Keratinocyte (primary cell): ENCODE data around the gene SUGCT. TPM values are rescaled to one million over a fixed set of nuclear protein-coding genes. Genes with fewer than 3 reads are reported as not detected.

Source experiments
- DNase-seq: peaks from one replicate; pipeline ENCODE4 v3.0.0-alpha.2; 2011; ENCODE audit warnings: low read depth, missing footprints, low spot score
- FAIRE-seq: peaks from 2 replicates; lab custom pipeline; 2011; peaks lifted over from hg19 to GRCh38; lab: Jason Lieb, UNC
- H2AFZ ChIP-seq: 2 replicates; pipeline ENCODE4 v1.6.0; 2012; ENCODE audit warnings: low read length, control low read depth, inconsistent platforms; ENCODE audit not compliant: control insufficient read depth
- H3K27ac ChIP-seq: 2 replicates; pipeline ENCODE4 v1.5.1; 2011; ENCODE audit warnings: low read length; ENCODE audit not compliant: control insufficient read depth, insufficient read depth
- H3K27me3 ChIP-seq: 3 replicates; pipeline ENCODE4 v1.6.0; 2011; ENCODE audit warnings: low read length; ENCODE audit not compliant: control insufficient read depth, insufficient read depth; ENCODE audit errors: extremely low read depth
- H3K36me3 ChIP-seq, 2 experiments: 2 replicates in 1 of 2; 3 replicates in 1 of 2; pipeline ENCODE4 v1.5.1; 2011; ENCODE audit warnings: low read length in 2 of 2, mild to moderate bottlenecking in 1 of 2; ENCODE audit not compliant: control insufficient read depth in 2 of 2, insufficient read depth in 2 of 2; ENCODE audit errors: extremely low read depth in 1 of 2
- H3K4me1 ChIP-seq: 3 replicates; pipeline ENCODE4 v1.5.1; 2011; ENCODE audit warnings: low read length; ENCODE audit not compliant: control insufficient read depth, insufficient read depth; ENCODE audit errors: extremely low read depth
- H3K4me2 ChIP-seq: 3 replicates; pipeline ENCODE4 v1.6.0; 2011; ENCODE audit warnings: low read depth, low read length; ENCODE audit not compliant: control insufficient read depth, insufficient read depth; ENCODE audit errors: extremely low read depth
- H3K4me3 ChIP-seq, 3 experiments: fragments of 200-600 bp in 1 of 3; sonication (generic) in 1 of 3; 2 replicates in 2 of 3; 3 replicates in 1 of 3; pipeline ENCODE4 v1.5.1; 2011 to 2016; ENCODE audit warnings: low read length in 3 of 3, mild to moderate bottlenecking in 3 of 3, control low read depth in 2 of 3, inconsistent platforms in 1 of 3, low read depth in 1 of 3, mixed read lengths in 1 of 3, mixed run types in 1 of 3, moderate library complexity in 1 of 3; ENCODE audit not compliant: control insufficient read depth in 2 of 3, insufficient read depth in 2 of 3; ENCODE audit errors: extremely low read depth in 1 of 3
- H3K79me2 ChIP-seq: 2 replicates; pipeline ENCODE4 v1.6.0; 2012; ENCODE audit warnings: low read length; ENCODE audit not compliant: control insufficient read depth, insufficient read depth
- H3K9ac ChIP-seq: 3 replicates; pipeline ENCODE4 v1.6.0; 2011; ENCODE audit warnings: low read length; ENCODE audit not compliant: control insufficient read depth, insufficient read depth; ENCODE audit errors: extremely low read depth
- H3K9me1 ChIP-seq: 3 replicates; pipeline ENCODE4 v1.6.0; 2011; ENCODE audit warnings: low read length; ENCODE audit not compliant: control insufficient read depth, insufficient read depth; ENCODE audit errors: extremely low read depth
- H3K9me3 ChIP-seq: 2 replicates; pipeline ENCODE4 v1.5.1; 2012; ENCODE audit warnings: low read depth, low read length; ENCODE audit not compliant: control insufficient read depth
- H4K20me1 ChIP-seq: 3 replicates; pipeline ENCODE4 v1.6.0; 2011; ENCODE audit warnings: low read length; ENCODE audit not compliant: control insufficient read depth, insufficient read depth; ENCODE audit errors: extremely low read depth
- CTCF ChIP-seq, 3 experiments: IDR thresholded peaks in 1 of 3; conservative IDR thresholded peaks in 1 of 3; optimal IDR thresholded peaks in 1 of 3; 2 replicates in 2 of 3; 3 replicates in 1 of 3; pipeline versions ENCODE3 to v1.5.1; 2011; ENCODE audit warnings: low read length in 3 of 3, mild to moderate bottlenecking in 3 of 3, moderate library complexity in 2 of 3, control low read depth in 1 of 3, inconsistent platforms in 1 of 3; ENCODE audit not compliant: insufficient read depth in 2 of 3; ENCODE audit errors: extremely low read depth in 1 of 3
- EZH2 ChIP-seq: IDR thresholded peaks from one replicate; pipeline ENCODE4 v1.6.1; 2012; ENCODE audit warnings: inconsistent platforms, mild to moderate bottlenecking, low read length, moderate library complexity
- dilution Hi-C: fragments of 300-500 bp; cut with MboI; formaldehyde crosslinking; loops from one replicate; pipeline ENCODE4 v1.7.0; 2020; ENCODE audit warnings: low sequenced_read_pairs; ENCODE audit not compliant: extremely low pct_ligation_motif_present
- polyA plus RNA-seq, 5 experiments: library from polyadenylated mRNA; depleted of rRNA in 3 of 5; stranded (reverse) in 3 of 5; stranded (forward) in 1 of 5; unstranded in 1 of 5; fragments of >200 nt; gene quantifications; 1 replicate in 1 of 5; 2 replicates in 3 of 5; 3 replicates in 1 of 5; pipeline versions ENCODE4 v1.2.1 to v1.2.3, GENCODE V29; 2011 to 2012; ENCODE audit warnings: missing spikeins in 2 of 5, low read depth in 1 of 5, low replicate concordance in 1 of 5

The SUGCT gene
- polyA plus RNA-seq, 1 donor (not counting 4 experiments of a cell fraction or from before 2014, with no cell fraction given), result 134 TPM

GRCh38 chr7:40682696-40683095, 547.9 kb downstream of the SUGCT start:
- TF ChIP-seq CTCF (optimal IDR thresholded peaks at IDR 0.05 in 1 of 3, IDR thresholded peaks at IDR 0.05 in 1 of 3, conservative IDR thresholded peaks at IDR 0.05 in 1 of 3; ENCODE audit: extremely low read depth in 1 of 3, insufficient read depth in 2 of 3, low read length in 3 of 3), result no peak
- no peak for TF ChIP-seq EZH2
- Histone ChIP-seq H2AFZ (no peak overlapping the region), H3K27me3 (no peaks in the 10 kb centered on the region), H3K9ac (no peak overlapping the region), H3K27ac (no peak overlapping the region), H4K20me1 (no peaks in the 10 kb centered on the region), H3K36me3 (no peaks in the 10 kb centered on the region), H3K79me2 (no peaks in the 10 kb centered on the region), H3K4me1 (no peaks in the 10 kb centered on the region), H3K9me1 (no peaks in the 10 kb centered on the region), H3K4me2 (no peak overlapping the region), H3K9me3 (no peaks in the 10 kb centered on the region), H3K4me3 (no peak overlapping the region)
- DNase-seq (no peak), FAIRE-seq (no peak)
- dilution Hi-C loops, result no loop called here

- Histone ChIP-seq H2AFZ (no peak overlapping the region), H3K4me1 (peaks cover 9% of the 10 kb centered on the region), H3K9me3 (no peaks in the 10 kb centered on the region), H3K79me2 (no peaks in the 10 kb centered on the region), H3K4me3 (no peak overlapping the region), H3K27ac (no peak overlapping the region), H3K9ac (no peak overlapping the region), H4K20me1 (no peaks in the 10 kb centered on the region), H3K4me2 (no peak overlapping the region), H3K36me3 (no peaks in the 10 kb centered on the region), H3K27me3 (no peaks in the 10 kb centered on the region), H3K9me1 (no peaks in the 10 kb centered on the region)
- no peak for TF ChIP-seq EZH2
- dilution Hi-C loops, result no loop called here
- FAIRE-seq (no peak), DNase-seq (no peak)
These were observed 559.4 kb downstream of the SUGCT start for GRCh38 chr7:40694026-40694809.
